GM10266 (cell line): ENCODE data around the gene VPS41.

Experiments used
- DNase-seq: peaks from one replicate; pipeline ENCODE4 v3.0.0; 2012; ENCODE audit errors: extremely low spot score
- CTCF ChIP-seq: IDR thresholded peaks from 2 replicates; pipeline ENCODE4 v1.5.1; 2012; ENCODE audit warnings: mild to moderate bottlenecking, low read depth; ENCODE audit not compliant: control insufficient read depth, insufficient read depth; ENCODE audit errors: missing control alignments

The VPS41 gene

DNA sequence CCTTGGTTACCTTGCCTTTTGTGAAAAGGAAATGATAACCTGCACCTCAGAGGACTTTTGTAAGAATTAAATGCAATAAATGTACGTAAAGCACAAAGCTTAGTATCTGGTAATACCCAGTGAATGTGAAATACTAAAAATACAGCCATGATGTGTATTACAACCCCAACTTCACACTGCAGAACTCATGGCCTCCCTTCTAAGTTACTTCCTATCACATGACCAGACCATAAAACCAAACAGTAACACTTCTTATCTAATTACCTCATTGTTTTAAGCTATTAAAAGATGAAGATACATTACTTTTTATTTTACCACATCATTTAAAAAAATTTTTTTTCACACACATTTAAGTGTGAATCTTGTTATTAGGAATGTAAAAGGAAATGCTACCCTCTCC is 29.0 kb downstream of the VPS41 start:
- no peak for DNase-seq
- TF ChIP-seq CTCF, result no peak

DNA sequence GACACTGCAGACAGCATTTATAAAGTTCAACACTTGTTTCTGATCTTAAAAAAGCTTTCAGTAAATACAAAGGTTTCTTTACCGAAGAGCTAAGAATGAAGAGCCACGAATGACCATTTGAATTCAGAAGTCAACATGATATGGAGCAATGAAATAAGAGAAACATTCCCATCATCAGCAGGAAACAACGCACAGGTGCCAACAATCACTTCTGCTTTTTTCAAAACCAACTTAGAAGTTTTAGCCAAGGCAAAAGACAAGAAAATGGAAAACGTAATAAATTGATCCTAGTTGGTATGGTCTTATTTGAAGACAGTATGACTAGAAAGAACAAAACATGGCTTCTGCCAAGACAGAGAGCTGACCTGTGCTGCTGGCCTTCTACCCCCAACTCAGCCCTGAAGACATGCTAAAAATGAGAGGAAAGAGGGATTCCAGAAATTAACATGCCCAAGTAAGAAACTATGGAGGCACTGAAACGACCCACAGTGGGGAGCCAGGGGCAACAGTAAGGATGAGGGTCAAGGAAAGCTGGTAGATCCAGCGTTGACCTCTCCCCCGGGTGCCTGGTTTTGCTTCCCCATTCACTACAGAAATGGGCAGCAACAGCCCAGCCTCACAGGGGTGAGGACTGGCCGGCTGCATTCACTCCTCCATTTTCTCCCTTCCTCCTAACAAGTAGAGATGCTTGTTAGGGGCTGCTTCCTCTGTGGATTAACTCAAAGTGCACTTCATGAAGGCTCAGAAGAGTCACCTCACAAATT is 30.1 kb downstream of the VPS41 start:
- no peak for TF ChIP-seq CTCF

GRCh38 chr7:38873433-38873832 is 35.6 kb downstream of the VPS41 start:
- TF ChIP-seq CTCF, result no peak
- DNase-seq, result no peak

More for the DNA sequence above, 30.1 kb downstream of the VPS41 start:
- no peak for DNase-seq

GRCh38 chr7:38872202-38872601 is 36.8 kb downstream of the VPS41 start:
- no peak for TF ChIP-seq CTCF
- no peak for DNase-seq

DNA sequence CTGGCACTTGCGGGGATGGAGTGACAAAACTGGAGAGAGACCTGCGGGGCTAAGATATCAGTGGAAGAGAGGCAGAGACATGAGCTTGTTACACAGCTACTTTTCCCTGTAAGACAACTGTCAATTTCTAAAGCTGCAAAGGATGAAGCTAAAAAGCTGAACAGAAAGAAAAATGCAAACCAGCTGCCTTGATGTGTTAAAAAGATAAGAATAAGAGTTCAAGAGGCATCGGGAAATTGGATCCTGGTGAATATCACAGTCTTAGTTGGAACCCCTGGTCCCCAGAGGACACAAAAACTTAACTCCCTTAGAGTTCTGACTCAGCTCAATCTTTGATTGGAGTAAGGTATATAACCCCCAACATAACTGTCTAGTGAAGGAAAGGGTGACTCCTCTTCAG is 38.8 kb downstream of the VPS41 start:
- TF ChIP-seq CTCF, result no peak
- no peak for DNase-seq

- no peak for DNase-seq
Observed at GRCh38 chr7:38863601-38864291, 45.2 kb downstream of the VPS41 start.

More at GRCh38 chr7:38863601-38864291, 45.2 kb downstream of the VPS41 start:
- TF ChIP-seq CTCF, result no peak
